IMR-90 (cell line): ENCODE data around the gene PLPP1. TPM values are rescaled to one million over a fixed set of nuclear protein-coding genes. Genes with fewer than 3 reads are reported as not detected.
A peak's percentile ranks its signal among the peaks of the same experiment; 100 is the strongest.

Source experiments
- ATAC-seq: fragments of 200-7000 bp; cut with Tn5 transposase; 2 replicates; pipeline ENCODE4 v1.9.1; 2020; ENCODE audit warnings: low read depth, mild to moderate bottlenecking, moderate library complexity
- Bru-seq: library from RNA; stranded (reverse); fragments of 400-500 nt; gene quantifications from one replicate; lab custom pipeline; 2021; lab: Mats Ljungman, UMichigan
- BruChase-seq, 2 experiments: library from RNA; stranded (reverse); fragments of 400-500 nt; gene quantifications; one replicate each; lab custom pipeline; 2021; lab: Mats Ljungman, UMichigan
- BruUV-seq: library from RNA; stranded (reverse); fragments of 400-500 nt; replicated peaks from 2 replicates; lab custom pipeline; 2021; lab: Mats Ljungman, UMichigan
- CTCF ChIA-PET: fragments of 300-600 bp; formaldehyde crosslinking; extraction: SDS; loops from one replicate; lab custom pipeline; 2021; ENCODE audit warnings: antibody characterized with exemption; lab: Yijun Ruan, JAX
- POLR2A ChIA-PET: fragments of 300-600 bp; sonication (Branson Sonifier 250); formaldehyde crosslinking; loops from one replicate; lab custom pipeline; 2022; ENCODE audit warnings: antibody characterized with exemption; ENCODE audit not compliant: unreplicated experiment; lab: Charles Lee
- DNase-seq: peaks from one replicate; pipeline ENCODE4 v3.0.0; 2013
- H2AFZ ChIP-seq: replicated peaks from 2 replicates; pipeline ENCODE3; 2013; ENCODE audit warnings: low read length, mild to moderate bottlenecking; ENCODE audit not compliant: poor library complexity
- H2AK5ac ChIP-seq: 2 replicates; pipeline ENCODE4 v1.6.1; 2013; ENCODE audit warnings: low read depth, low read length, inconsistent platforms
- H2AK9ac ChIP-seq: replicated peaks from 2 replicates; pipeline ENCODE3; 2013; ENCODE audit warnings: mild to moderate bottlenecking, low read depth, low read length, moderate library complexity; ENCODE audit not compliant: poor library complexity
- H2BK120ac ChIP-seq: 2 replicates; pipeline ENCODE4 v1.6.1; 2013; ENCODE audit warnings: low read depth, low read length, inconsistent platforms
- H2BK15ac ChIP-seq: 3 replicates; pipeline ENCODE4 v1.6.1; 2013; ENCODE audit warnings: low read depth, low read length, inconsistent platforms
- H2BK20ac ChIP-seq: 2 replicates; pipeline ENCODE4 v1.6.1; 2013; ENCODE audit warnings: low read depth, mild to moderate bottlenecking, inconsistent platforms, low read length, moderate library complexity
- H2BK5ac ChIP-seq: 2 replicates; pipeline ENCODE4 v1.6.1; 2013; ENCODE audit warnings: mild to moderate bottlenecking, low read depth, low read length, inconsistent platforms; ENCODE audit not compliant: poor library complexity, severe bottlenecking
- H3K14ac ChIP-seq: replicated peaks from 2 replicates; pipeline ENCODE4 v1.6.1; 2013; ENCODE audit warnings: low read depth, low read length, inconsistent platforms
- H3K18ac ChIP-seq: 2 replicates; pipeline ENCODE4 v1.6.1; 2013; ENCODE audit warnings: low read depth, low read length, control low read depth
- H3K23ac ChIP-seq: 2 replicates; pipeline ENCODE4 v1.6.1; 2013; ENCODE audit warnings: low read depth, low read length, inconsistent platforms
- H3K27ac ChIP-seq: 2 replicates; pipeline ENCODE4 v1.5.1; 2013; ENCODE audit warnings: mild to moderate bottlenecking, control low read depth, low read length; ENCODE audit not compliant: insufficient read depth
- H3K27me3 ChIP-seq: 2 replicates; pipeline ENCODE4 v1.6.1; 2013; ENCODE audit warnings: low read length; ENCODE audit not compliant: control insufficient read depth, insufficient read depth
- H3K36me3 ChIP-seq: 2 replicates; pipeline ENCODE4 v1.6.1; 2013; ENCODE audit warnings: low read length, mixed read lengths; ENCODE audit not compliant: control insufficient read depth, insufficient read depth
- H3K4ac ChIP-seq: 2 replicates; pipeline ENCODE4 v1.6.1; 2013; ENCODE audit warnings: low read depth, low read length, inconsistent platforms
- H3K4me1 ChIP-seq: 2 replicates; pipeline ENCODE4 v1.6.1; 2013; ENCODE audit warnings: low read length, mixed read lengths; ENCODE audit not compliant: control insufficient read depth, insufficient read depth
- H3K4me2 ChIP-seq: 2 replicates; pipeline ENCODE4 v1.6.1; 2013; ENCODE audit warnings: low read depth, mild to moderate bottlenecking, control low read depth, low read length, moderate library complexity
- H3K4me3 ChIP-seq: 2 replicates; pipeline ENCODE4 v1.5.1; 2013; ENCODE audit warnings: low read depth, mild to moderate bottlenecking, control low read depth, low read length, moderate library complexity; ENCODE audit not compliant: insufficient read depth
- H3K56ac ChIP-seq: 2 replicates; pipeline ENCODE4 v1.6.1; 2013; ENCODE audit warnings: low read length, inconsistent platforms; ENCODE audit not compliant: insufficient read depth; ENCODE audit errors: extremely low read depth
- H3K79me1 ChIP-seq, 2 experiments: 2 replicates each; pipeline ENCODE4 v1.6.1; 2013; ENCODE audit warnings: low read length in 2 of 2, inconsistent platforms in 1 of 2, low read depth in 1 of 2
- H3K9ac ChIP-seq: 2 replicates; pipeline ENCODE4 v1.6.1; 2013; ENCODE audit warnings: low read depth, low read length, control low read depth
- H3K9me1 ChIP-seq: 2 replicates; pipeline ENCODE4 v1.6.1; 2013; ENCODE audit warnings: low read length, inconsistent platforms; ENCODE audit not compliant: insufficient read depth
- H3K9me3 ChIP-seq: 2 replicates; pipeline ENCODE4 v1.6.1; 2013; ENCODE audit warnings: low read length; ENCODE audit not compliant: control insufficient read depth, insufficient read depth
- H4K20me1 ChIP-seq: 2 replicates; pipeline ENCODE4 v1.6.1; 2013; ENCODE audit warnings: low read length, inconsistent platforms; ENCODE audit not compliant: insufficient read depth
- H4K5ac ChIP-seq: 2 replicates; pipeline ENCODE4 v1.6.1; 2013; ENCODE audit warnings: mild to moderate bottlenecking, low read depth, low read length, control low read depth
- H4K8ac ChIP-seq, 2 experiments: 2 replicates each; pipeline ENCODE4 v1.6.1; 2013; ENCODE audit warnings: low read depth in 2 of 2, low read length in 2 of 2, control low read depth in 1 of 2, inconsistent platforms in 1 of 2
- H4K91ac ChIP-seq: 2 replicates; pipeline ENCODE4 v1.6.1; 2013; ENCODE audit warnings: low read depth, low read length, inconsistent platforms; ENCODE audit not compliant: insufficient read depth
- BHLHE40 ChIP-seq: fragments of 150-350 bp; IDR thresholded peaks from 2 replicates; pipeline ENCODE4 v1.6.1; 2016; ENCODE audit warnings: mild to moderate bottlenecking, low read depth, low read length
- CEBPB ChIP-seq: IDR thresholded peaks from 2 replicates; pipeline ENCODE4 v1.6.1; 2012; ENCODE audit warnings: low read depth, low read length, improper control_type of control experiment
- CHD1 ChIP-seq: IDR thresholded peaks from 2 replicates; pipeline ENCODE4 v1.6.1; 2012; ENCODE audit warnings: low read depth, low read length, improper control_type of control experiment
- FOS ChIP-seq: fragments of 150-350 bp; IDR thresholded peaks from 2 replicates; pipeline ENCODE4 v1.6.1; 2016; ENCODE audit warnings: low read depth, low read length
- MAFK ChIP-seq: IDR thresholded peaks from 2 replicates; pipeline ENCODE4 v1.6.1; 2012; ENCODE audit warnings: low read depth, low read length, improper control_type of control experiment
- MXI1 ChIP-seq: IDR thresholded peaks from 2 replicates; pipeline ENCODE4 v1.6.1; 2012; ENCODE audit warnings: low read depth, mild to moderate bottlenecking, low read length, moderate library complexity, borderline replicate concordance
- NFE2L2 ChIP-seq: fragments of 150-350 bp; IDR thresholded peaks from 2 replicates; pipeline ENCODE4 v1.6.1; 2016; ENCODE audit warnings: low read depth, mild to moderate bottlenecking, low read length
- RCOR1 ChIP-seq: IDR thresholded peaks from 2 replicates; pipeline ENCODE4 v1.6.1; 2012; ENCODE audit warnings: mild to moderate bottlenecking, low read length, improper control_type of control experiment; ENCODE audit not compliant: insufficient replicate concordance
- RFX5 ChIP-seq: IDR thresholded peaks from 2 replicates; pipeline ENCODE4 v1.8.0; 2012; ENCODE audit warnings: low read depth, mild to moderate bottlenecking, low read length, moderate library complexity
- WGBS, 2 experiments: methylation state at CpG; one replicate each; pipeline versions ENCODE4 v1.1.5 to v1.1.7; 2013; ENCODE audit warnings: missing lambda C conversion rate in 2 of 2; ENCODE audit not compliant: insufficient read length in 1 of 2; ENCODE audit errors: extremely low coverage in 2 of 2; 5-methylcytosine and 5-hydroxymethylcytosine counted together
- dilution Hi-C: fragments of 300-500 bp; cut with HindIII; formaldehyde crosslinking; loops from one replicate; pipeline ENCODE4 v1.14.3; 2018; ENCODE audit warnings: low sequenced_read_pairs; ENCODE audit not compliant: unreplicated experiment
- in situ Hi-C: fragments of 300-500 bp; cut with MboI; formaldehyde crosslinking; loops from 3 replicates; pipeline ENCODE4 v1.14.3; 2019; ENCODE audit warnings: low sequenced_read_pairs, inconsistent platforms, mixed read lengths
- intact Hi-C: fragments of 100-400 bp; cut with micrococcal nuclease; formaldehyde crosslinking; loops from 2 replicates; pipeline ENCODE4 v1.10.0; 2022
- long read RNA-seq: library from polyadenylated mRNA; unstranded; transcript quantifications from one replicate; pipeline ENCODE4 v2.0.0, GENCODE V29; 2021; ENCODE audit not compliant: unreplicated experiment
- polyA plus RNA-seq, 3 experiments: library from polyadenylated mRNA; depleted of rRNA; stranded (reverse); fragments of >200 nt; gene quantifications; 2 replicates each; pipeline ENCODE4 v1.2.3, GENCODE V29; 2012; ENCODE audit warnings: low replicate concordance in 1 of 3
- total RNA-seq: library from RNA; depleted of rRNA; stranded (reverse); fragments of >200 nt; gene quantifications from 2 replicates; pipeline ENCODE4 v1.2.3, GENCODE V29; 2012; rRNA removed
- TF ChIP-seq, protein P1 (sequence below): fragments of 150-350 bp; IDR thresholded peaks from 2 replicates; pipeline ENCODE4 v1.6.1; 2016; ENCODE audit warnings: low read depth, mild to moderate bottlenecking, low read length, moderate library complexity, borderline replicate concordance
- TF ChIP-seq, protein P2 (sequence below): conservative IDR thresholded peaks from 2 replicates; pipeline ENCODE4 v1.5.1; 2012; ENCODE audit warnings: mild to moderate bottlenecking, low read depth, low read length, improper control_type of control experiment

PLPP1 gene
- 21.3 and 24.7 TPM in 2 replicates for total RNA-seq
- polyA plus RNA-seq (2012; rRNA removed), result 19.2 and 20.4 TPM in 2 replicates
- polyA plus RNA-seq (2012; cell fraction: cytosol; rRNA removed), result 14.9 and 15.4 TPM in 2 replicates
- polyA plus RNA-seq (2012; cell fraction: nucleus; rRNA removed; ENCODE audit: low replicate concordance), result 11.4 and 14.9 TPM in 2 replicates
- percentile 79 among the genes with signal in this experiment for Bru-seq, nascent RNA
- BruChase-seq, experiment 1, labeled RNA remaining after a 6-hour chase, result percentile 91 among the genes with signal in this experiment
- BruChase-seq, experiment 2, labeled RNA remaining after a 2-hour chase, result percentile 93 among the genes with signal in this experiment
- long read RNA-seq, transcript PLPP1-202 (6 exons, 1,597 nt), result major isoform, 85 of 93 reads
- long read RNA-seq, partial matches to known transcripts, result 3 of 93 reads
- long read RNA-seq, other reads (novel, unspliced or antisense), result 2 of 93 reads

DNA sequence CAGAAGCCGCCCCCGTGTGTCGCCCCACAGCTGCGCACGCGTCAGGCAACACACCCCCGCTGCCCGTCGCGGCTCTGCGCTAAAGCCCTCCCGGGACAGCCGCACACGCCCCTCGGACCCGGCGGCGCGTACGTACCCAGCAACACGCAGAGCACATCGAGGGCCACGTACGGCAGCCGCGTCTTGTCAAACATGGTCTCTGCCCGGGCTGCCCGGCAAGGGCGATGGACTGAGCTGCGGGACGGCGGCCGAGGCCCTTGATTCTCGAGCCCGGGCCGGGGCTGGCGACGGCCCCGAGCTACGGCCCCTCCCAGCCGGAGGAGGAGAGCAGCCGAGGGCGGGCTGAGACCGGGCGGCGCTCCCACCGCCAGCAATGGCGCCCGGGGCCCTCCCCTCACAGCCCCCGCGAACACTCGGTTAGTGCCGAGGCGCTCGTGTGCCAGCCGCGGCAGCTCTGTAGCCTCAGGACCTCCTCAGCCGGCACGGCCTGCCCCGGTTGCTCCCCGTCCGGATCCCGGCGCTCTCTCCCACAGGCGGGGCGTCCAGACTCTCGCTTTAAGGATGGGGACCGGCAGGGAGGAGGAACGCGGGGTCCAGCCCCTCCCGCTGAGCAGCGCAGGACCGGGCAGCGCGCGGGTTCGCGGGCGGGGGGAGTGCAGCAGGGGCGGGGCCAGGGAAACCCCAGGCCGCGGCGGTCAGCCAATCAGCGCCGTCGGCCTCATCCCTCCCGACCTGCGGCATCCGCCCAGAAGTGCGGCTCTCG, at the start of gene PLPP1:
Gene PLPP1 (minus strand): TSS at position 529 of the 763 bp plus-strand sequence. CDS start 335 bp downstream, at position 194.
- Histone ChIP-seq H4K8ac (peak within 1 kb of the TSS; percentile 88 to 96), H3K14ac (peak within 1 kb of the TSS; percentile 93), H3K27me3 (no peaks in the 10 kb centered on the region), H2BK20ac (peak within 1 kb of the TSS; percentile 63; the same call in 1 of the 2 replicates), H2BK120ac (peak within 1 kb of the TSS; percentile 95), H3K56ac (peak within 1 kb of the TSS; percentile 75; the same call in 1 of the 2 replicates), H3K4me1 (0 out of 2 replicates have a peak, but pooled peaks cover 3% of the 10 kb centered on the region), H3K9me3 (no peaks in the 10 kb centered on the region), H4K91ac (peak within 1 kb of the TSS; percentile 95), H2AK9ac (peak within 1 kb of the TSS; percentile 94), H4K5ac (peak within 1 kb of the TSS; percentile 78), H3K27ac (peak within 1 kb of the TSS; percentile 97), H3K23ac (peak within 1 kb of the TSS; percentile 74), H3K9me1 (no peaks in the 10 kb centered on the region), H3K18ac (peak within 1 kb of the TSS; percentile 85), H2BK15ac (peak within 1 kb of the TSS; percentile 79; the same call in 2 of the 3 replicates), H2AK5ac (peak within 1 kb of the TSS; percentile 23; the same call in 1 of the 2 replicates), H3K36me3 (no peaks in the 10 kb centered on the region), H3K4me2 (peak within 1 kb of the TSS; percentile 94), H3K9ac (peak within 1 kb of the TSS; percentile 94), H2BK5ac (peak within 1 kb of the TSS; percentile 98), H3K4me3 (peak within 1 kb of the TSS; percentile 93), H2AFZ (peak within 1 kb of the TSS; percentile 99), H3K4ac (peak within 1 kb of the TSS; percentile 93), H4K20me1 (peaks cover 11% of the 10 kb centered on the region), H3K79me1 (peaks cover 8 to 30% of the 10 kb centered on the region in 2 experiments)
- ChIA-PET CTCF (interaction anchor here (0.6 kb wide), 1 partner anchor 998 kb away, joined by 3 read pairs; no protein-coding TSS in a partner anchor), POLR2A (no interaction called here)
- intact Hi-C loops (loop anchor here (1.0 to 10.0 kb wide), 4 partner anchors 128 to 190 kb away; no protein-coding TSS in a partner anchor), in situ Hi-C loops (no loop called here), dilution Hi-C loops (no loop called here)
- WGBS, 2 experiments, result 0% methylated on average over 39 of the region's 91 CpGs; no CpG with 5 or more reads in 1 of the 2 experiments
- peak; percentile 95 for ATAC-seq
- DNase-seq, result peak; percentile 83
- no TSS peak for BruUV-seq
- TF ChIP-seq RCOR1 (peak; percentile 12), NFE2L2 (no peak), FOS (no peak), BHLHE40 (no peak), RFX5 (0 out of 2 replicates have a peak, but pooled peaks have one; percentile 35), CHD1 (no peak), CEBPB (no peak), MXI1 (no peak; the same call in 1 of the 2 replicates), MAFK (no peak)
- TF ChIP-seq, protein P1, sequence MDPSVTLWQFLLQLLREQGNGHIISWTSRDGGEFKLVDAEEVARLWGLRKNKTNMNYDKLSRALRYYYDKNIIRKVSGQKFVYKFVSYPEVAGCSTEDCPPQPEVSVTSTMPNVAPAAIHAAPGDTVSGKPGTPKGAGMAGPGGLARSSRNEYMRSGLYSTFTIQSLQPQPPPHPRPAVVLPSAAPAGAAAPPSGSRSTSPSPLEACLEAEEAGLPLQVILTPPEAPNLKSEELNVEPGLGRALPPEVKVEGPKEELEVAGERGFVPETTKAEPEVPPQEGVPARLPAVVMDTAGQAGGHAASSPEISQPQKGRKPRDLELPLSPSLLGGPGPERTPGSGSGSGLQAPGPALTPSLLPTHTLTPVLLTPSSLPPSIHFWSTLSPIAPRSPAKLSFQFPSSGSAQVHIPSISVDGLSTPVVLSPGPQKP, result no peak
- TF ChIP-seq, protein P2, sequence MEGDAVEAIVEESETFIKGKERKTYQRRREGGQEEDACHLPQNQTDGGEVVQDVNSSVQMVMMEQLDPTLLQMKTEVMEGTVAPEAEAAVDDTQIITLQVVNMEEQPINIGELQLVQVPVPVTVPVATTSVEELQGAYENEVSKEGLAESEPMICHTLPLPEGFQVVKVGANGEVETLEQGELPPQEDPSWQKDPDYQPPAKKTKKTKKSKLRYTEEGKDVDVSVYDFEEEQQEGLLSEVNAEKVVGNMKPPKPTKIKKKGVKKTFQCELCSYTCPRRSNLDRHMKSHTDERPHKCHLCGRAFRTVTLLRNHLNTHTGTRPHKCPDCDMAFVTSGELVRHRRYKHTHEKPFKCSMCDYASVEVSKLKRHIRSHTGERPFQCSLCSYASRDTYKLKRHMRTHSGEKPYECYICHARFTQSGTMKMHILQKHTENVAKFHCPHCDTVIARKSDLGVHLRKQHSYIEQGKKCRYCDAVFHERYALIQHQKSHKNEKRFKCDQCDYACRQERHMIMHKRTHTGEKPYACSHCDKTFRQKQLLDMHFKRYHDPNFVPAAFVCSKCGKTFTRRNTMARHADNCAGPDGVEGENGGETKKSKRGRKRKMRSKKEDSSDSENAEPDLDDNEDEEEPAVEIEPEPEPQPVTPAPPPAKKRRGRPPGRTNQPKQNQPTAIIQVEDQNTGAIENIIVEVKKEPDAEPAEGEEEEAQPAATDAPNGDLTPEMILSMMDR, result no peak
